A673 (cell line): Measurements from ENCODE around the gene KRTAP17-1.

Source experiments
- EZH2 ChIP-seq: fragments of 200-600 bp; sonication (generic); IDR thresholded peaks from 2 replicates; pipeline ENCODE4 v1.6.1; 2017; ENCODE audit warnings: borderline replicate concordance, low read depth, mild to moderate bottlenecking, mixed read lengths, antibody characterized with exemption, low read length; ENCODE audit not compliant: poor library complexity, severe bottlenecking
- TF ChIP-seq, protein P1 (sequence below): fragments of 300-800, 200-600 bp; sonication (generic); conservative IDR thresholded peaks from 2 replicates; pipeline ENCODE4 v1.5.1; 2017; ENCODE audit warnings: low read depth, mild to moderate bottlenecking, antibody characterized with exemption, low read length, moderate library complexity, mixed read lengths

DNA sequence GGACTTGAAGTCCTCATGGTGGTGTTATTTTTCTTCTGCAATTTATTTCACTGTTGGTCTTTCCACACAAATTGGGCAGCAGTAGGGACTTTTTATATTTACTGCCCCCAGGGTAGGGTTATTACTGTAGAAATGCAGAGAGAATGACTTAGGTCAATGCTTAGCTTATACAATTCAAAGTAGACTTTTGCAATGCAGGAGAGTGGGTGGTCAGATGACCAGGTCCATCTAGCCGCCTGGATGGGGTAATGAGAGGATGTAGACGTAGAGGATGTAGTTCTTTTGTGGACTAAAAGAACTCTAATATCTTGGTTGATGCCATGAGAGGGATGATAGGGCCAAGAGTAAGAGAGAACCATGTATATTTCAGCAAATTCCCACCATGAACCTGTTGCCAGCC, 2.7 kb upstream of the KRTAP17-1 start:
- TF ChIP-seq, protein P1, sequence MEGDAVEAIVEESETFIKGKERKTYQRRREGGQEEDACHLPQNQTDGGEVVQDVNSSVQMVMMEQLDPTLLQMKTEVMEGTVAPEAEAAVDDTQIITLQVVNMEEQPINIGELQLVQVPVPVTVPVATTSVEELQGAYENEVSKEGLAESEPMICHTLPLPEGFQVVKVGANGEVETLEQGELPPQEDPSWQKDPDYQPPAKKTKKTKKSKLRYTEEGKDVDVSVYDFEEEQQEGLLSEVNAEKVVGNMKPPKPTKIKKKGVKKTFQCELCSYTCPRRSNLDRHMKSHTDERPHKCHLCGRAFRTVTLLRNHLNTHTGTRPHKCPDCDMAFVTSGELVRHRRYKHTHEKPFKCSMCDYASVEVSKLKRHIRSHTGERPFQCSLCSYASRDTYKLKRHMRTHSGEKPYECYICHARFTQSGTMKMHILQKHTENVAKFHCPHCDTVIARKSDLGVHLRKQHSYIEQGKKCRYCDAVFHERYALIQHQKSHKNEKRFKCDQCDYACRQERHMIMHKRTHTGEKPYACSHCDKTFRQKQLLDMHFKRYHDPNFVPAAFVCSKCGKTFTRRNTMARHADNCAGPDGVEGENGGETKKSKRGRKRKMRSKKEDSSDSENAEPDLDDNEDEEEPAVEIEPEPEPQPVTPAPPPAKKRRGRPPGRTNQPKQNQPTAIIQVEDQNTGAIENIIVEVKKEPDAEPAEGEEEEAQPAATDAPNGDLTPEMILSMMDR = no peak
- TF ChIP-seq EZH2 = no peak
